Measurements from ENCODE around the gene ZMYND10. TPM values are rescaled to one million over a fixed set of nuclear protein-coding genes. Genes with fewer than 3 reads are reported as not detected.

ZMYND10 gene
- total and polyA plus RNA-seq, 2 donors (not counting 3 experiments of a cell fraction or from before 2014, with no cell fraction given), result 0.25 to 0.38 TPM

DNA sequence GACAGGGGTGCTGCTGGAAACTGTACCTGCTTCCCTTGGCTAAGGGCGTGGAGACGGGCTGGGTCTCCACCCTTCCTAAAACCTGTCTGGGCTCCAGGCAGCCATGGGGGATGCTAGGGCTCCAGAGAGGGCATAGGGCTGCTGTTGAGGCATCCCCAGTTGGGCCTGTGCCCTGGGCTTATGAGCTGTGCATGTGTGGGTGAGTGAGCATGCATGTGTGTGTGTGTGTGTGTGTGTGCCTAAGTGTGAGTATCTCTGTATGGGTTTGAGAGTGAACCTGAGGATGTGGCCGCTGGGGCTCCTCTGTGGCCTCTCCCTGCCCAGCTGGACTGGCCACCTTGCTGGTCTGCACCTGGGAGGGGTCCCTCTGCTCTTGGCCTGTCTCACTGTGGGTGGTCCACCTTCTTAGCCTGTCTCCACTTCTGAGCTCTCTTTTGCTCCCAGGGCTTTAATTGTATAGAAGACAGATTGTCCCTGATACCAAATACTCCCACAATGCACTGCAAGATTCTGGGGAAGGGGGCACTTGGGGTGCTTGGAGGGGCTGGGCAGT lies 25.7 kb upstream of the ZMYND10 start:
- Histone ChIP-seq H3K27ac (ENCODE audit: insufficient read depth, low read depth, low read length) (no peak overlapping the region), H3K9me3 (replicated peaks; ENCODE audit: control insufficient read depth, insufficient read depth, low read length) (no peaks in the 10 kb centered on the region), H4K20me1 (replicated peaks; ENCODE audit: control insufficient read depth, extremely low read depth, insufficient read depth, low read length) (no peaks in the 10 kb centered on the region), H2AFZ (ENCODE audit: low read depth, low read length) (no peak overlapping the region), H3K36me3 (ENCODE audit: control insufficient read depth in 2 of 2, extremely low read depth in 1 of 2, insufficient read depth in 2 of 2, low read length in 2 of 2) (no peaks in the 10 kb centered on the region), H3K9me1 (replicated peaks; ENCODE audit: control insufficient read depth, extremely low read depth, insufficient read depth, low read length) (no peaks in the 10 kb centered on the region), H3K79me2 (ENCODE audit: control insufficient read depth, insufficient read depth, low read length) (no peaks in the 10 kb centered on the region), H3K27me3 (ENCODE audit: control insufficient read depth in 2 of 2, insufficient read depth in 2 of 2, low read length in 2 of 2) (peaks cover 0 to 2% of the 10 kb centered on the region in 2 experiments), H3K9ac (replicated peaks; ENCODE audit: extremely low read depth, insufficient read depth, low read length) (no peak overlapping the region), H3K4me3 (replicated peaks in 1 of 3; ENCODE audit: insufficient read depth in 1 of 3, low read depth in 1 of 3, low read length in 3 of 3) (no peak overlapping the region), H3K4me2 (ENCODE audit: insufficient read depth, low read length) (no peak overlapping the region), H3K4me1 (ENCODE audit: control insufficient read depth, extremely low read depth, insufficient read depth, low read length) (no peaks in the 10 kb centered on the region)
- CTCF ChIA-PET, result interaction anchor here (0.5 to 3.7 kb wide), 14 partner anchors 14 to 178 kb away, joined by 3 to 77 read pairs (median 4); no protein-coding TSS in a partner anchor
- DNase-seq (ENCODE audit: low read depth, low spot score) (no peak), FAIRE-seq (no peak)
- POLR2A ChIA-PET, result no interaction called here
- dilution Hi-C loops (cut with MboI; ENCODE audit: extremely low pct_ligation_motif_present, low sequenced_read_pairs) (no loop called here), intact Hi-C loops (cut with micrococcal nuclease) (no loop called here)
- TF ChIP-seq, protein P1, sequence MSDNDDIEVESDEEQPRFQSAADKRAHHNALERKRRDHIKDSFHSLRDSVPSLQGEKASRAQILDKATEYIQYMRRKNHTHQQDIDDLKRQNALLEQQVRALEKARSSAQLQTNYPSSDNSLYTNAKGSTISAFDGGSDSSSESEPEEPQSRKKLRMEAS (IDR thresholded peaks at IDR 0.05; ENCODE audit: insufficient read depth, insufficient read length), result no peak
- TF ChIP-seq EZH2 (IDR thresholded peaks at IDR 0.05; ENCODE audit: borderline replicate concordance, low read depth, low read length, severe bottlenecking) (no peak), POLR2A (IDR thresholded peaks at IDR 0.05; ENCODE audit: low read depth, low read length) (no peak), POLR2AphosphoS5 (IDR thresholded peaks at IDR 0.05; ENCODE audit: insufficient read depth, low read depth, low read length) (no peak), GATA2 (IDR thresholded peaks at IDR 0.05; ENCODE audit: insufficient read depth, insufficient read length, low read depth, low read length) (no peak), MYC (IDR thresholded peaks at IDR 0.05; ENCODE audit: low read depth, low read length) (no peak), FOS (IDR thresholded peaks at IDR 0.05; ENCODE audit: borderline replicate concordance, insufficient read depth, low read length) (no peak), JUN (IDR thresholded peaks at IDR 0.05; ENCODE audit: borderline replicate concordance, insufficient read depth, insufficient read length, low read depth) (no peak)
- TF ChIP-seq, protein P2, sequence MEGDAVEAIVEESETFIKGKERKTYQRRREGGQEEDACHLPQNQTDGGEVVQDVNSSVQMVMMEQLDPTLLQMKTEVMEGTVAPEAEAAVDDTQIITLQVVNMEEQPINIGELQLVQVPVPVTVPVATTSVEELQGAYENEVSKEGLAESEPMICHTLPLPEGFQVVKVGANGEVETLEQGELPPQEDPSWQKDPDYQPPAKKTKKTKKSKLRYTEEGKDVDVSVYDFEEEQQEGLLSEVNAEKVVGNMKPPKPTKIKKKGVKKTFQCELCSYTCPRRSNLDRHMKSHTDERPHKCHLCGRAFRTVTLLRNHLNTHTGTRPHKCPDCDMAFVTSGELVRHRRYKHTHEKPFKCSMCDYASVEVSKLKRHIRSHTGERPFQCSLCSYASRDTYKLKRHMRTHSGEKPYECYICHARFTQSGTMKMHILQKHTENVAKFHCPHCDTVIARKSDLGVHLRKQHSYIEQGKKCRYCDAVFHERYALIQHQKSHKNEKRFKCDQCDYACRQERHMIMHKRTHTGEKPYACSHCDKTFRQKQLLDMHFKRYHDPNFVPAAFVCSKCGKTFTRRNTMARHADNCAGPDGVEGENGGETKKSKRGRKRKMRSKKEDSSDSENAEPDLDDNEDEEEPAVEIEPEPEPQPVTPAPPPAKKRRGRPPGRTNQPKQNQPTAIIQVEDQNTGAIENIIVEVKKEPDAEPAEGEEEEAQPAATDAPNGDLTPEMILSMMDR (IDR thresholded peaks at IDR 0.05; ENCODE audit: extremely low read depth in 1 of 2, insufficient read depth in 1 of 2, low read depth in 1 of 2, low read length in 2 of 2), result no peak
- BruUV-seq (replicated peaks), result no TSS peak

All from endothelial cell of umbilical vein (primary cell).